Measurements from ENCODE around the gene OSER1. TPM values are rescaled to one million over a fixed set of nuclear protein-coding genes. Genes with fewer than 3 reads are reported as not detected.

OSER1 gene
- total RNA-seq, 1 experiment from 2014 or later = 24.3 TPM

GRCh38 chr20:44146272-44146671 lies 64.3 kb downstream of the OSER1 start (continued):
- no peak for TF ChIP-seq JAZF1 (CRISPR knock-in tag; IDR thresholded peaks at IDR 0.05)
- TF ChIP-seq IRF2 (CRISPR knock-in tag; IDR thresholded peaks at IDR 0.05; ENCODE audit: borderline replicate concordance, low read depth) = no peak
- no peak for TF ChIP-seq MLX (CRISPR knock-in tag; IDR thresholded peaks at IDR 0.05)
- TF ChIP-seq FOXP1 (CRISPR knock-in tag; IDR thresholded peaks at IDR 0.05; ENCODE audit: borderline replicate concordance) = no peak
- TF ChIP-seq NFATC4 (CRISPR knock-in tag; IDR thresholded peaks at IDR 0.05) = no peak
- TF ChIP-seq OVOL2 (CRISPR knock-in tag; IDR thresholded peaks at IDR 0.05; ENCODE audit: borderline replicate concordance) = no peak

Other genes starting within 250 kb of the OSER1 start
- 0.81 to 1.1 TPM (median 0.94 TPM) in 3 replicates for gene JPH2, start 23.6 kb downstream of the OSER1 start, total RNA-seq (2021)
- gene GDAP1L1, start 36.5 kb upstream of the OSER1 start, total RNA-seq (2021) = 7.5 to 10.3 TPM (median 8.8 TPM) in 3 replicates
- gene FITM2, start 100.4 kb upstream of the OSER1 start, total RNA-seq (2021) = 2.0 to 2.5 TPM (median 2.4 TPM) in 3 replicates
- gene R3HDML, start 126.3 kb upstream of the OSER1 start, total RNA-seq (2021) = not detected in 3 replicates
- gene HNF4A, start 144.9 kb upstream of the OSER1 start, total RNA-seq (2021) = 0.15 to 0.37 TPM (median 0.21 TPM) in 3 replicates